ENCODE data around the gene KLKB1.

KLKB1 gene

DNA sequence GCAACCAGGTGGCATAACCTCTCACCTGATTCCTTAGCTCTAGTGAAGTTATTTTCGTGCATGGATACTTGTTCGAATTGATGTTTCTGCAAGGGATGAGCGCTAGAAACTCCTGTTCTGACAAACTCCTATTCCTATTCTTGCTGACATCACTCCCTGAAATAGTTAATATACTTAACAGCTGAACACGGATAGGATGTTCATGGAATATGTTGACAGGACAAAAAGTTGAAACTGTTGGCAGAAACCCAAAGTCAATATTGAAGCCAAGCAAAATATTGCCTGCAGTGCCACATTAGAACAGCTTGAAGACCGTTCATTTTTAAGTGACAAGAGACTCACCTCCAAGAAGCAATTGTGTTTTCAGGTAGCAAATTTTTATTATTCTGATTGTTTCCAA lies at the start of gene KLKB1:
TSS of gene KLKB1 (plus strand) at position 287 of the 400 bp plus-strand sequence. CDS start 689 bp downstream, outside the sequence.
- peak; percentile 40 to 51 for DNase-seq (ENCODE audit: low read depth in 2 of 2)
- TF ChIP-seq, protein P1, sequence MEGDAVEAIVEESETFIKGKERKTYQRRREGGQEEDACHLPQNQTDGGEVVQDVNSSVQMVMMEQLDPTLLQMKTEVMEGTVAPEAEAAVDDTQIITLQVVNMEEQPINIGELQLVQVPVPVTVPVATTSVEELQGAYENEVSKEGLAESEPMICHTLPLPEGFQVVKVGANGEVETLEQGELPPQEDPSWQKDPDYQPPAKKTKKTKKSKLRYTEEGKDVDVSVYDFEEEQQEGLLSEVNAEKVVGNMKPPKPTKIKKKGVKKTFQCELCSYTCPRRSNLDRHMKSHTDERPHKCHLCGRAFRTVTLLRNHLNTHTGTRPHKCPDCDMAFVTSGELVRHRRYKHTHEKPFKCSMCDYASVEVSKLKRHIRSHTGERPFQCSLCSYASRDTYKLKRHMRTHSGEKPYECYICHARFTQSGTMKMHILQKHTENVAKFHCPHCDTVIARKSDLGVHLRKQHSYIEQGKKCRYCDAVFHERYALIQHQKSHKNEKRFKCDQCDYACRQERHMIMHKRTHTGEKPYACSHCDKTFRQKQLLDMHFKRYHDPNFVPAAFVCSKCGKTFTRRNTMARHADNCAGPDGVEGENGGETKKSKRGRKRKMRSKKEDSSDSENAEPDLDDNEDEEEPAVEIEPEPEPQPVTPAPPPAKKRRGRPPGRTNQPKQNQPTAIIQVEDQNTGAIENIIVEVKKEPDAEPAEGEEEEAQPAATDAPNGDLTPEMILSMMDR (IDR thresholded peaks at IDR 0.05; ENCODE audit: low read depth, low read length) = no peak
- H3K4me3 ChIP-seq (replicated peaks in 1 of 2; ENCODE audit: low read depth in 2 of 2, low read length in 2 of 2) = no peak within 1 kb of the TSS

DNA sequence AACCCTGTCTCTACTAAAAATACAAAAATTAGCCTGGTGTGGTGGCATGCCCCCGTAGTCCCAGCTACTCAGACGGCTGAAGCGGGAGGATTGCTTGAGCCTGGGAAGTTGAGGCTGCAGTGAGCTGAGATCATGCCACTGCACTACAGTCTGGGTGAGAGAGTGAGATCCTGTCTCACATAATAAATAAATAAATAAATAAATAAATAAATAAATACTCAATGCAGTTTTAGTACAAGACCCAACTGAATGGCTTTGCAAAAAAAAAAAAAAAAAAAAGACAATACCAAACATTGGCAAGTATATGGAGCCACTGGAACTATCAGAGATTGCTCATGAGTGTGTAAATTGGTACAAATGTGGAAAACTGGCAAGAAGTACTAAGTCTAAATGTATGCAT lies 39.2 kb upstream of the KLKB1 start:
- H3K4me3 ChIP-seq (replicated peaks in 1 of 2; ENCODE audit: low read depth in 2 of 2, low read length in 2 of 2) = no peak overlapping the region
- no peak for DNase-seq (ENCODE audit: low read depth in 2 of 2)
- TF ChIP-seq, protein P1 (IDR thresholded peaks at IDR 0.05; ENCODE audit: low read depth, low read length) = no peak

DNA sequence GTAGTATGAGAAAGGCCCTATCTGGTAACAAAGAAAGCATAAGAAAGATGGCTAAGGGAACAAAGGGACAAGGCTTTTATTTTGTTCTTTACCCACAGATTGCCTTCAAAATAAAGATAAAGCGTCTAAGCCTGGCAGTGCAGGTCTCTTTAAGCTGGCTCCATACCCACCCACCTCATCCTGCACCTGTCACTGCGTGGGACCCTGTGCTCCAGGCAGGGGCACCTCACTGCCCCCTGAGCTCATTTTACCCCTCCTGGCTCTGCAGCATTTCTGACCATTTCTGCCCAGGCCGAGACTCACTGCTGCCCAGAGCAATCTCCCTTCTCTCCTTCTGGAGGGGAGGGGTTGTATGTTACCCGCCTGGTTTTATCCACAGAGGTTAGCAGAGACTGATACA lies 37.7 kb upstream of the KLKB1 start:
- TF ChIP-seq, protein P1 (IDR thresholded peaks at IDR 0.05; ENCODE audit: low read depth, low read length) = no peak
- no peak for DNase-seq (ENCODE audit: low read depth in 2 of 2)
- no peak overlapping the region for H3K4me3 ChIP-seq (replicated peaks in 1 of 2; ENCODE audit: low read depth in 2 of 2, low read length in 2 of 2)

DNA sequence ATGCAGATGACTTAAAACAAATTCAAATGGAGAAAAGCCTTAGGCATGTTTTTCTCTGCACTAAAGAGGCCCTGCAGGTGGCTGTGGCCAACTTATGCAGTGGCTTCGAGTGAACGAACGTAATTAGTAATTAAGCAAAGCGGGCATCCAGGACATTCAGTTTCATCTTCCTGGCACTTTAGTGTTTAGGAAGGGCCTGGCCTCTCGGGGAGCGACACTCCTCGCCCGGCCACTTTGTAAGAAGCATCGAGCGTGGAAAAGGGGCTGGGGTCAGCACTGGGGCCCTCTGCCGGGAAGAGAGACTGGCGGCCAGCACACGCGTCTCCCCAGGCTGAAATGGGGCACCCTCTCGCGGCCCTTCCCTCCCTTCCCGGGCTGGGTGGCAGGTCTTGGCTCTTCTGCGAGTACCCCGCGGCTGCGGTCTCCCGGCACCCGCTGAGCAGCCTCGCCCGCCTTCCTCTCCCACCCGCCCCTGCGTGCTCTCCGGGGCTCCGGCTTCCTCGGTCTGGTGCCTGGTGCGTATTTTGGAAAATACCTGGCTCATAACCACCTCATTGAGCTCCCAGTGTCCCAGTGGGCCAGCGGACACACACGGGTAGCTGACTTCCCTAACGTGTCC lies 36.6 kb upstream of the KLKB1 start:
- TF ChIP-seq, protein P1 (IDR thresholded peaks at IDR 0.05; ENCODE audit: low read depth, low read length) = no peak
- DNase-seq (ENCODE audit: low read depth in 2 of 2) = peak; percentile 15 to 33
- peak overlapping the region; percentile 74 to 81 for H3K4me3 ChIP-seq (replicated peaks in 1 of 2; ENCODE audit: low read depth in 2 of 2, low read length in 2 of 2)

DNA sequence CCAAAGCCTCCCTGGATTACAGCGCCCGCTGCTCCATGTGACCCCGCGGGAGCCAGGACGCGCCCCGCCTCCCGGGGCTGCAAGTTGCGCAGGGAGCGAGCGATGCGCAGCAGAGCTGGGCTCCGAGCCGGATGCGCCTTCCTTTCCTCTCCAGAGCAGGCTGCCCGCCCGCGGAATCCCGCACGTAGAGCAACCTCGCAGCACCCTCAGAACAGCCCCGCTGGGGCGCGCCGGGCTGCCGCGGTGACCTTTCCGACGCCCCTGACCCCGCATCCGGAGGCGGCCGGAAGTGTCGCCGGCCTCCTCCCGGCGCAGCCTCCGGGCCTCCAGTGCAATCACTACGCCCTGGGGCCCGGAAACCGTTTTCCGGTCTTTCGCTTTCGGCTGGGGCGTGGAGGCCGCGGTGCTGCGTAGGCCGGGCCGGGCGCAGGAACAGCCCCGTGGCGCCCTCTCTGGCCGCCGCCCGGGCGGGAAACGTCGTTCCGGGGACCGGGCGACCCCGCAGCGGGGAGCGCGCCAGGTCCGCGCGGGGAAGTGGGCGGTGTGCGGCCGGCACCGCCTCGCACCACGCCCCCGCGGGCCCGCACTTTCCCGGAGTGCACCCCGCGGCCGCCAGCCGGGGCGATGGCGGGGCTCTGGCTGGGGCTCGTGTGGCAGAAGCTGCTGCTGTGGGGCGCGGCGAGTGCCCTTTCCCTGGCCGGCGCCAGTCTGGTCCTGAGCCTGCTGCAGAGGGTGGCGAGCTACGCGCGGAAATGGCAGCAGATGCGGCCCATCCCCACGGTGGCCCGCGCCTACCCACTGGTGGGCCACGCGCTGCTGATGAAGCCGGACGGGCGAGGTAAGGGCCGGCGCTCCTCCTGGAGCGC lies 35.9 kb upstream of the KLKB1 start, which contains the start of gene CYP4V2:
TSS of gene CYP4V2 (plus strand) at position 368 of the 866 bp plus-strand sequence. CDS start at position 625, 257 bp downstream.
- peak; percentile 80 to 88 for DNase-seq (ENCODE audit: low read depth in 2 of 2)
- H3K4me3 ChIP-seq (replicated peaks in 1 of 2; ENCODE audit: low read depth in 2 of 2, low read length in 2 of 2) = peak within 1 kb of the TSS; percentile 81 to 84
- TF ChIP-seq, protein P1 (IDR thresholded peaks at IDR 0.05; ENCODE audit: low read depth, low read length) = no peak

DNA sequence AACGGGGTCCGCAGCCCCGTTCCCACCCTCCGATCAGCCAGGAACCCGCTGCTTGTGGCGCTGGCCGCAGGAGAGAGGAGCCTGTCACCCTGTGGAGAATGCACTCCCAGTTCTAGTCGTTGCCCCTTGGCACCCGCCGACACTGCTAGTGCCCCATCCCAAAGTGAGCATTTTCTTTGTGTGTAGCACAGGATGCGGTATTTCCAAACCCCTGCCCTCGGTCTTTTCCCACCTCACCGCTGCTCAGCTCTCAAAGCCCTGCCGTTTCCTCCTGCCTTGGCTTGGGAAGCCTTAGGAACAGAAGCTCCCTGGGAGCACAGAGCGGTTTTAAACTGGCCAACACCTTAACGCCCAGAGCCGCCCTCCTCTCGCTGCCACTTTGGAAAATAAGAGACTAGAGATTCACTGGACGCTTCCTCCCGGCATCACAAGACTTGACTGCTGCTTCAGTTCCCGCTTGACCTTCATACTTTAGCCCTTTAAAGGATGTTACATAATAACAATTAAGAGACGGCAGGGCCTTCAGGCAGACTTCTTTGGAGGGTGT lies 35.2 kb upstream of the KLKB1 start:
- TF ChIP-seq, protein P1 (IDR thresholded peaks at IDR 0.05; ENCODE audit: low read depth, low read length) = no peak
- peak overlapping the region; percentile 81 to 84 for H3K4me3 ChIP-seq (replicated peaks in 1 of 2; ENCODE audit: low read depth in 2 of 2, low read length in 2 of 2)
- DNase-seq (ENCODE audit: low read depth in 2 of 2) = peak; percentile 60
